HG02678 (cell line): ENCODE data around the gene AKAP8.
"Not testable (repeated sequence)": the region's sequence is repeated elsewhere in the genome, so short reads cannot be mapped to it uniquely, and the experiment has no call there.

Source experiments
- ATAC-seq: cut with Tn5 transposase; IDR thresholded peaks from one replicate; pipeline ENCODE4 v1.9.1; 2021; ENCODE audit warnings: mild to moderate bottlenecking, moderate library complexity; ENCODE audit not compliant: unreplicated experiment

The AKAP8 gene

GRCh38 chr19:15404097-15404779, 24.7 kb upstream of the AKAP8 start:
- no peak for ATAC-seq

GRCh38 chr19:15403151-15403531, 23.6 kb upstream of the AKAP8 start:
- no peak for ATAC-seq

- no peak for ATAC-seq
Observed at GRCh38 chr19:15402411-15403150, 23.0 kb upstream of the AKAP8 start.

- ATAC-seq: no peak
Observed at GRCh38 chr19:15401397-15401710, 21.8 kb upstream of the AKAP8 start.

- ATAC-seq: no peak
Observed at GRCh38 chr19:15400521-15401396, 21.2 kb upstream of the AKAP8 start.

- ATAC-seq: no peak
Observed at GRCh38 chr19:15399635-15400034, 20.0 kb upstream of the AKAP8 start.

- no peak for ATAC-seq
Observed at GRCh38 chr19:15399234-15399515, 19.6 kb upstream of the AKAP8 start.

GRCh38 chr19:15398501-15399233, 19.1 kb upstream of the AKAP8 start:
- no peak for ATAC-seq

- ATAC-seq: no peak
Observed at GRCh38 chr19:15397782-15398181, 18.2 kb upstream of the AKAP8 start.

- no peak for ATAC-seq
Observed at GRCh38 chr19:15397236-15397635, 17.6 kb upstream of the AKAP8 start.

GRCh38 chr19:15396436-15396835, 16.8 kb upstream of the AKAP8 start:
- no peak for ATAC-seq

GRCh38 chr19:15395251-15395650, 15.7 kb upstream of the AKAP8 start:
- not testable (repeated sequence) for ATAC-seq

- no peak for ATAC-seq
Observed at GRCh38 chr19:15394426-15394825, 14.8 kb upstream of the AKAP8 start.

GRCh38 chr19:15393963-15394362, 14.4 kb upstream of the AKAP8 start:
- ATAC-seq: no peak

- no peak for ATAC-seq
Observed at GRCh38 chr19:15390814-15391213, 11.2 kb upstream of the AKAP8 start.

GRCh38 chr19:15381864-15382263, 2.3 kb upstream of the AKAP8 start:
- no peak for ATAC-seq

GRCh38 chr19:15381429-15381828, 1.8 kb upstream of the AKAP8 start:
- no peak for ATAC-seq

- ATAC-seq: peak; percentile 20
Observed at GRCh38 chr19:15379999-15380647, 536 bp upstream of the AKAP8 start.

- no peak for ATAC-seq
Observed at GRCh38 chr19:15378534-15379082, 979 bp downstream of the AKAP8 start.

- ATAC-seq: no peak
Observed at GRCh38 chr19:15374796-15375440, 4.7 kb downstream of the AKAP8 start.
